HG03039 (cell line): ENCODE data around the gene PPAT.
"Not testable (repeated sequence)": the region's sequence is repeated elsewhere in the genome, so short reads cannot be mapped to it uniquely, and the experiment has no call there.

Experiments
- ATAC-seq: cut with Tn5 transposase; IDR thresholded peaks from one replicate; pipeline ENCODE4 v1.9.1; 2021; ENCODE audit warnings: mild to moderate bottlenecking, moderate library complexity; ENCODE audit not compliant: unreplicated experiment

Gene PPAT

GRCh38 chr4:56387023-56388001 is 48.1 kb downstream of the PPAT start, which contains the start of gene AASDH:
Gene AASDH, minus strand, starts transcription at chr4:56387491. Its CDS starts 3,192 bp downstream, at chr4:56384299.
- ATAC-seq, result peak; percentile 94

- ATAC-seq, result no peak
Observed at GRCh38 chr4:56386091-56386490, 49.3 kb downstream of the PPAT start.

- ATAC-seq, result no peak
Observed at GRCh38 chr4:56375458-56375857, 60.0 kb downstream of the PPAT start.

GRCh38 chr4:56374956-56375355 is 60.5 kb downstream of the PPAT start:
- no peak for ATAC-seq

- no peak for ATAC-seq
Observed at GRCh38 chr4:56372774-56373173, 62.6 kb downstream of the PPAT start.

- no peak for ATAC-seq
Observed at GRCh38 chr4:56371426-56372220, 63.8 kb downstream of the PPAT start.

GRCh38 chr4:56370377-56370776 is 65.0 kb downstream of the PPAT start:
- no peak for ATAC-seq

GRCh38 chr4:56362981-56363380 is 72.4 kb downstream of the PPAT start:
- ATAC-seq, result not testable (repeated sequence)

GRCh38 chr4:56360071-56360470 is 75.3 kb downstream of the PPAT start:
- ATAC-seq, result no peak

- no peak for ATAC-seq
Observed at GRCh38 chr4:56356650-56357049, 78.8 kb downstream of the PPAT start.

- no peak for ATAC-seq
Observed at GRCh38 chr4:56348576-56348975, 86.8 kb downstream of the PPAT start.

- no peak for ATAC-seq
Observed at GRCh38 chr4:56345458-56345857, 90.0 kb downstream of the PPAT start.
